H1 (cell line): ENCODE data around the gene TSPEAR.

ENCODE experiments used
- CEBPB ChIP-seq: IDR thresholded peaks from 2 replicates; pipeline ENCODE4 v1.6.1; 2012; ENCODE audit warnings: low read depth, low read length
- CHD2 ChIP-seq: IDR thresholded peaks from 2 replicates; pipeline ENCODE4 v1.6.1; 2012; ENCODE audit warnings: low read length, improper control_type of control experiment
- CTCF ChIP-seq, 3 experiments: IDR thresholded peaks; 1 replicate in 2 of 3; 2 replicates in 1 of 3; pipeline versions ENCODE4 v1.5.1 to v1.6.1; 2011; ENCODE audit warnings: low read length in 3 of 3, mild to moderate bottlenecking in 3 of 3, inconsistent platforms in 2 of 3, low read depth in 1 of 3, moderate library complexity in 1 of 3; ENCODE audit not compliant: insufficient read depth in 1 of 3; ENCODE audit errors: control extremely low read depth in 1 of 3
- EP300 ChIP-seq, 2 experiments: IDR thresholded peaks; 1 replicate in 1 of 2; 2 replicates in 1 of 2; pipeline ENCODE4 v1.6.1; 2011 to 2012; ENCODE audit warnings: low read depth in 2 of 2, low read length in 2 of 2, mild to moderate bottlenecking in 2 of 2, borderline replicate concordance in 1 of 2, inconsistent platforms in 1 of 2, moderate library complexity in 1 of 2
- NRF1 ChIP-seq: IDR thresholded peaks from 2 replicates; pipeline ENCODE4 v1.6.1; 2011; ENCODE audit warnings: mild to moderate bottlenecking, low read depth, low read length, improper control_type of control experiment
- POLR2A ChIP-seq, 2 experiments: IDR thresholded peaks; 1 replicate in 1 of 2; 2 replicates in 1 of 2; pipeline ENCODE4 v1.6.1; 2011; ENCODE audit warnings: low read depth in 2 of 2, low read length in 2 of 2, mild to moderate bottlenecking in 2 of 2; ENCODE audit errors: control extremely low read depth in 1 of 2
- RFX5 ChIP-seq: IDR thresholded peaks from 2 replicates; pipeline ENCODE4 v1.6.1; 2011; ENCODE audit warnings: low read depth, low read length, improper control_type of control experiment, borderline replicate concordance
- ZNF274 ChIP-seq: IDR thresholded peaks from 2 replicates; pipeline ENCODE4 v1.7.0; 2012; ENCODE audit warnings: low read length, borderline replicate concordance; ENCODE audit errors: extremely low read depth

GRCh38 chr21:44758781-44759627 is 47.6 kb upstream of the TSPEAR start:
- TF ChIP-seq CTCF (IDR thresholded peaks at IDR 0.05; ENCODE audit: control extremely low read depth in 1 of 3, insufficient read depth in 1 of 3, low read depth in 1 of 3, low read length in 3 of 3) (no peak), CEBPB (no peak), EP300 (IDR thresholded peaks at IDR 0.05; ENCODE audit: borderline replicate concordance in 1 of 2, low read depth in 2 of 2, low read length in 2 of 2) (no peak), ZNF274 (no peak), POLR2A (IDR thresholded peaks at IDR 0.05; ENCODE audit: control extremely low read depth in 1 of 2, low read depth in 2 of 2, low read length in 2 of 2) (no peak), CHD2 (no peak), RFX5 (no peak), NRF1 (no peak)
